ENCODE data around the gene KCNT2.

GRCh38 chr1:196382383-196382782 lies 225.9 kb downstream of the KCNT2 start:
- no peak for TF ChIP-seq CTCF (IDR thresholded peaks at IDR 0.05)
- no peak for TF ChIP-seq POLR2A (IDR thresholded peaks at IDR 0.05)

Measured in Peyer's patch (tissue), 4 donors.